Uterus (tissue), 2 donors: ENCODE data around the gene KRTAP5-10.
"Not testable (repeated sequence)": the region's sequence is repeated elsewhere in the genome, so short reads cannot be mapped to it uniquely, and the experiment has no call there.

Source experiments
- CTCF ChIP-seq, 4 experiments: fragments of 200-600 bp in 2 of 4; fragments of 450-650 bp in 2 of 4; sonication (generic) in 2 of 4; IDR thresholded peaks; one replicate each; pipeline ENCODE4 v1.5.1; 2016 to 2019; ENCODE audit warnings: antibody characterized with exemption in 4 of 4, mild to moderate bottlenecking in 2 of 4, moderate library complexity in 1 of 4
- POLR2A ChIP-seq, 2 donors: fragments of 450-650 bp; IDR thresholded peaks; one replicate each; pipeline ENCODE4 v1.6.1; 2016; ENCODE audit warnings: antibody characterized with exemption in 2 of 2, mild to moderate bottlenecking in 1 of 2, moderate library complexity in 1 of 2

DNA sequence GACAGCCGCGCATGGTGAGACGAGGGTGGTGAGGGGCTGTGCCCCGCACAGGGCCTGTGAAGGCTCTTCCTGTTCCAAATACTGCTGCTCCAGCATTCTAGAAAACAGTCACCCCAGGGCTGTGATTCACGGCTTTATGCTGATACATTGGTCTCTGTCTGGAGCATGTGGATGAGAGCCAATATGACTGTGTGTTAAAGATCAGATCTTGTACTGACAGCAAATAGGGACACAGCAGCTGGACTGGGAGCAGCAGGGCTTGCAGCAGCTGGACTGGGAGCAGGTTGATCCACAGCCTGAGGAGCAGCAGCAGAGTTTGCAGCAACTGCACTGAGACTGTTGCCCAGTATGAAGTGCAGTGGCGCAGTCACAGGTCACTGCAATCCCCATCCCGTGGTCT, 14.2 kb downstream of the KRTAP5-10 start:
- TF ChIP-seq CTCF, POLR2A (IDR thresholded peaks at IDR 0.05): not testable (repeated sequence)
